Right lobe of liver (tissue), 6 donors: ENCODE data around the gene SERPINF2. TPM values are rescaled to one million over a fixed set of nuclear protein-coding genes. Genes with fewer than 3 reads are reported as not detected.
A peak's percentile ranks its signal among the peaks of the same experiment; 100 is the strongest.
"Not testable (repeated sequence)": the region's sequence is repeated elsewhere in the genome, so short reads cannot be mapped to it uniquely, and the experiment has no call there.

Experiments
- ATAC-seq, 4 donors: fragments of 200-7000 bp; cut with Tn5 transposase; one replicate each; pipeline ENCODE4 v1.9.1; 2020; ENCODE audit warnings: mild to moderate bottlenecking in 4 of 4, moderate library complexity in 4 of 4
- DNase-seq, 3 donors: peaks; one replicate each; pipeline ENCODE4 v3.0.0-alpha.2; 2020
- H3K27ac ChIP-seq, 3 donors: fragments of 200-600 bp; one replicate each; pipeline ENCODE4 v1.8.0; 2022
- H3K27me3 ChIP-seq, 2 donors: fragments of 200-600 bp; one replicate each; pipeline ENCODE4 v1.8.0; 2022
- H3K36me3 ChIP-seq, 4 donors: fragments of 200-600 bp; sonication (generic) in 1 of 4; one replicate each; pipeline versions ENCODE4 v1.5.1 to v1.8.0; 2017 to 2022; ENCODE audit warnings: control low read depth in 1 of 4
- H3K4me1 ChIP-seq, 4 donors: fragments of 200-600 bp; sonication (generic) in 1 of 4; one replicate each; pipeline versions ENCODE4 v1.5.1 to v1.8.0; 2017 to 2022; ENCODE audit warnings: control low read depth in 1 of 4
- H3K4me3 ChIP-seq, 3 donors: fragments of 200-600 bp; one replicate each; pipeline ENCODE4 v1.8.0; 2022
- H3K9me3 ChIP-seq, 4 donors: fragments of 200-600 bp; sonication (generic) in 1 of 4; one replicate each; pipeline versions ENCODE4 v1.5.1 to v1.8.0; 2017 to 2022; ENCODE audit warnings: control low read depth in 1 of 4
- POLR2A ChIP-seq: fragments of 450-650 bp; IDR thresholded peaks from one replicate; pipeline ENCODE4 v1.6.1; 2017; ENCODE audit warnings: antibody characterized with exemption, mild to moderate bottlenecking
- WGBS: methylation state at CpG from one replicate; pipeline ENCODE4 v1.1.6; 2018; ENCODE audit warnings: low coverage, low lambda C conversion rate; ENCODE audit not compliant: insufficient coverage; ENCODE audit errors: missing lambda C conversion rate; 5-methylcytosine and 5-hydroxymethylcytosine counted together
- intact Hi-C, 2 donors: fragments of 100-400 bp; cut with DNase I; formaldehyde crosslinking; loops; one replicate each; pipeline versions ENCODE4 v1.11.2 to v1.14.1; 2022
- total RNA-seq, 6 experiments: library from RNA; depleted of rRNA in 2 of 6; stranded (reverse); fragments of >200 nt in 2 of 6; fragmentation: NEBNext Ultra II Directional in 3 of 6; extraction: Animal tissue kit (Norgen Biotek cat#: 25700) in 3 of 6; gene quantifications; one replicate each; pipeline versions ENCODE4 v1.1.0 to v1.2.4, GENCODE V29; 2016 to 2023
- TF ChIP-seq, protein P1 (sequence below), 4 donors: fragments of 200-600 bp in 3 of 4; fragments of 450-650 bp in 1 of 4; IDR thresholded peaks; one replicate each; pipeline versions ENCODE4 v1.5.1 to v1.8.0; 2016 to 2022; ENCODE audit warnings: antibody characterized with exemption in 4 of 4, mild to moderate bottlenecking in 2 of 4
- donor health status: DM: no; HTN: yes; CAD: no.
- donor health status: DM: no; HTN: no; CAD: no.
- donor health status: DM: no; HTN: no; CAD: no.
- donor health status: DM: no; HTN: yes; CAD: no.
- donor health status: DM: no; HTN: yes; CAD: no.

The SERPINF2 gene
- total RNA-seq, 6 experiments from 2014 or later: 1,040 to 1,391 (median 1,137) TPM

DNA sequence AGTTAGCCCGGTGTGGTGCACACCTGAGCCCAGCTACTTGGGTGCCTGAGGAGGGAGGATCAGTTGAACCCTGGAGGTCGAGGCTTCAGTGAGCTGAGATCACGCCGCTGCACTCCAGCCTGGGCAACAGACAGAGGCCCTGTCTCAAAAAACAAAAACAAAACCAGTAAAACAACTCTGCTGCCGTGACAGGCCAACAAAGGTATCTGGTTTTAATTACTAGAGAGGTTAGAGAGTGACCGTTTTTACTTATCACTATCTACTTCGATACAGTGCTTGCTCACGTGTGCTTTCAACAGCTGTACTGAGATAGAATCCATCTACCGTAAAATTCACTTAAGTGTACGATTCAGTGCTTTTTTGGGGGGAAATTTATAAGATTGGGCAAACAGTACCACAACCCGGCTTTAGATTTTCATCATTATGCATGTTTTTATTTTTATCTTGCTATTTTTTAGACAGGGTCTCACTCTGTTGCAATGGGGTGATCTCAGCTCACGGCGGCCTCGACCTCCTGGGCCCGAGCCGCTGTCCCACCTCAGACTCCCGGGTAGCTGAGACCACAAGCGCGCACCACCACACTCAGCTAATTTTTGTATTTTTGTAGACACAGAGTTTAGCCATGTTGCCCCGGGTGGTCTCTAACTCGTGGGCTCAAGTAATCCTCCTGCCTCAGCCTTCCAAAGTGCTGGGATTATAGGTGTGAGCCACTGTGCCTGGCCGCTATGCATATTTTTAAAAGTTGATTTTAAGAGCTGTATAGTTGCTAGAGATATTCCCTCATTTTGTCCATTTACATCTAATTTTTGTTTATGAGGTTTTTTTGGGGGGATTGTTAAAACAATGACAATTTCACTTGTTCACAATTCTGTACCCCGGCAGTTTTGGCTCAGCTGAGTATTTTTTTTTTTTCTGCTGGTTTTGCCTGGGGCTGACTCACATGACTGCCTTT is 50.1 kb downstream of the SERPINF2 start:
- Histone ChIP-seq H3K4me1 (peaks cover 0 to 4% (median 0%) of the 10 kb centered on the region in 4 donors), H3K4me3 (no peak overlapping the region), H3K9me3 (no peaks in the 10 kb centered on the region), H3K36me3 (no peaks in the 10 kb centered on the region), H3K27ac (no peak overlapping the region), H3K27me3 (no peaks in the 10 kb centered on the region)
- TF ChIP-seq, protein P1, sequence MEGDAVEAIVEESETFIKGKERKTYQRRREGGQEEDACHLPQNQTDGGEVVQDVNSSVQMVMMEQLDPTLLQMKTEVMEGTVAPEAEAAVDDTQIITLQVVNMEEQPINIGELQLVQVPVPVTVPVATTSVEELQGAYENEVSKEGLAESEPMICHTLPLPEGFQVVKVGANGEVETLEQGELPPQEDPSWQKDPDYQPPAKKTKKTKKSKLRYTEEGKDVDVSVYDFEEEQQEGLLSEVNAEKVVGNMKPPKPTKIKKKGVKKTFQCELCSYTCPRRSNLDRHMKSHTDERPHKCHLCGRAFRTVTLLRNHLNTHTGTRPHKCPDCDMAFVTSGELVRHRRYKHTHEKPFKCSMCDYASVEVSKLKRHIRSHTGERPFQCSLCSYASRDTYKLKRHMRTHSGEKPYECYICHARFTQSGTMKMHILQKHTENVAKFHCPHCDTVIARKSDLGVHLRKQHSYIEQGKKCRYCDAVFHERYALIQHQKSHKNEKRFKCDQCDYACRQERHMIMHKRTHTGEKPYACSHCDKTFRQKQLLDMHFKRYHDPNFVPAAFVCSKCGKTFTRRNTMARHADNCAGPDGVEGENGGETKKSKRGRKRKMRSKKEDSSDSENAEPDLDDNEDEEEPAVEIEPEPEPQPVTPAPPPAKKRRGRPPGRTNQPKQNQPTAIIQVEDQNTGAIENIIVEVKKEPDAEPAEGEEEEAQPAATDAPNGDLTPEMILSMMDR (IDR thresholded peaks at IDR 0.05): no peak
- TF ChIP-seq POLR2A: no peak
- intact Hi-C loops: no loop called here
- no peak for ATAC-seq
- peak in 2 of 3 donors; percentile 16 to 27 for DNase-seq
- WGBS: 79% methylated on average over 16 of the region's 23 CpGs

DNA sequence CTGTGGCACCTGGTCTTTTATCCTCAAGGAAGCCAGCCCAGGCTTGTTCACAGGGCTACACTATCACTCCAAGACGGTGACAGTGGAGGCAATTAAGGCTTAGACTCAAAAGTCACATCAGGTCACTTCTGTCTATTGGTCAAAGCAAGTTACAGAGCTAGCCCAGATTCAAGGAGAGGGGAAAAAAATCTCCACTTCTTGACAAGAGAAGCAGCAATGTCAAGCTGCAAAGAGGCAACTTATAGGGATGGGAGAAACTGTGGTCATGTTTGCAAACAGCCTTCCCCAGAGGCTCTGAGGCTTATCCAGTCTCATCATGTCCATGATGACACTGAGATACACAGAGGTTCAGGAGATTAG is 50.8 kb downstream of the SERPINF2 start:
- Histone ChIP-seq H3K27ac (no peak overlapping the region), H3K4me3 (no peak overlapping the region), H3K4me1 (peaks cover 0 to 8% (median 2%) of the 10 kb centered on the region in 4 donors), H3K9me3 (no peaks in the 10 kb centered on the region), H3K36me3 (no peaks in the 10 kb centered on the region), H3K27me3 (no peaks in the 10 kb centered on the region)
- TF ChIP-seq, protein P1 (IDR thresholded peaks at IDR 0.05): no peak
- no peak for TF ChIP-seq POLR2A
- intact Hi-C loops: no loop called here
- DNase-seq (peak in 1 of 3 donors; percentile 8), ATAC-seq (no peak)
- 82% methylated on average over 1 of the region's 1 CpG for WGBS

DNA sequence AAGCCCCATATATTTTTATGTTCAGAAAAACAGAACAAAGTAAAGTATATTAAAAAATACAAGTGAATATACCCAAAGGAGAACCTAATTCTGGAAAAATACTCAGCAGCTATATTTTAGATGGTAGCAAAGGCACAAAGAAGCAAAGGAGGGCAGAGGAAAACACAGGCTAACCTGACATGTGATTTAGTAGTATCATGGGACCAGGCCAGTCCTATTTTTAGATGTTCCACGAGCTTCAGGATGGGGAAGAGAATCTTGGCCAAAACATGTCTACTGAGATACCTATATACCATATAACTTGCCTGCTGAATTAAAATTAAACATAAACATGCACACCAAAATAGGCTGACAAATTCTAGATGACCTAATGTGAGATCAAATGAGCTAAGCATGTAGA is 54.1 kb downstream of the SERPINF2 start:
- no peak overlapping the region for H3K27ac ChIP-seq
- H3K4me1 ChIP-seq: peaks cover 0 to 6% (median 2%) of the 10 kb centered on the region in 4 donors
- DNase-seq (no peak), ATAC-seq (peak in 3 of 4 donors; percentile 20 to 47 (median 27))
- WGBS: 15% methylated on average over 1 of the region's 1 CpG
- H3K36me3 ChIP-seq: peaks cover 0 to 13% (median 0%) of the 10 kb centered on the region in 4 donors
- no peaks in the 10 kb centered on the region for H3K27me3 ChIP-seq
- intact Hi-C loops: no loop called here
- no peak overlapping the region for H3K4me3 ChIP-seq
- no peak for TF ChIP-seq POLR2A
- TF ChIP-seq, protein P1 (IDR thresholded peaks at IDR 0.05): no peak
- H3K9me3 ChIP-seq: no peaks in the 10 kb centered on the region

DNA sequence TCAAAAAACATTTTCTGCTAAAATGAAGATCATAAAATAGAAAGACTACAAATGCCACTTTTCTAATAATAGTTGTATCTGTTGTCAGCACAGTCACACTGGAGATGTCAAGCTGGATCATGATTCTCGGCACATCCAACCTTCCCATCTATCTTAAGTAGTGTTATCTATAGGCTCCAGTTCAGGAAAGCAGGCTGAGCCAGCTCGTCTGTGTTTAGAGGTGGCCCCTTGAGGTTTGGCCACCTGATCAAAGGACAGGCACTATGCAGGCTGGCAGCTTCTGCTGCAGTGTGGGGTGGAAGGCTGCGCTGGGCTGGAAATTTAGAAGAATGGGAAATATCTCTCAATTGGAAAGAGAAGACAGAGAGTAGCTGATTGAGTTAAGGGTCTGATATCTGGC is 54.7 kb downstream of the SERPINF2 start:
- H3K4me3 ChIP-seq: no peak overlapping the region
- peaks cover 0 to 13% (median 0%) of the 10 kb centered on the region in 4 donors for H3K36me3 ChIP-seq
- DNase-seq: no peak
- TF ChIP-seq POLR2A: no peak
- TF ChIP-seq, protein P1 (IDR thresholded peaks at IDR 0.05): no peak
- no peak for ATAC-seq
- peaks cover 0 to 11% (median 2%) of the 10 kb centered on the region in 4 donors for H3K4me1 ChIP-seq
- no peaks in the 10 kb centered on the region for H3K9me3 ChIP-seq
- no peaks in the 10 kb centered on the region for H3K27me3 ChIP-seq
- WGBS: 56% methylated on average over 3 of the region's 3 CpGs
- intact Hi-C loops: no loop called here
- H3K27ac ChIP-seq: no peak overlapping the region

DNA sequence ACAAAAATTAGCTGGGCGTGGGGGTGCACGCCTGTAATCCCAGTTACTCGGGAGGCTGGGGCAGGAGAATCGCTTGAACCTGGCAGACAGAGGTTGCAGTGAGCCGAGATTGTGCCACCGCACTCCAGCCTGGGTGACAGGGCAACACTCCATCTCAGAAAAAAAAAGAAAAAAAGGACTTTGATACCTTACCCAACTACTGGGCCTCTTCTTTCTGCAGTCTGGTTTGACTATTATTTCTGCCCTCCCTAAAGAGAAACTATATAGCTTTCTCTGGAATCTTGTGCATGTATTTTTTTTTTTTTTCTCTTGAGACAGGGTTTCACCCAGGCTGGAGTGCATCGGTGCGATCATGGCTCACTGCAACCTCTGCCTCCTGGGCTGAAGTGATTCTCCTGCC is 55.2 kb downstream of the SERPINF2 start:
- WGBS: 81% methylated on average over 3 of the region's 8 CpGs
- Histone ChIP-seq H3K4me1 (peaks cover 0 to 16% (median 2%) of the 10 kb centered on the region in 4 donors), H3K36me3 (peaks cover 0 to 13% (median 0%) of the 10 kb centered on the region in 4 donors), H3K27ac (peak overlapping the region in 1 of 3 donors; percentile 42)
- H3K4me3 ChIP-seq, intact Hi-C loops, H3K9me3 ChIP-seq, DNase-seq, H3K27me3 ChIP-seq: not testable (repeated sequence)
- ATAC-seq: peak; percentile 76 to 85 (median 78)
